Measurements from ENCODE around the gene PCDH9. TPM values are rescaled to one million over a fixed set of nuclear protein-coding genes. Genes with fewer than 3 reads are reported as not detected.

The PCDH9 gene
- total RNA-seq, 1 donor from 2014 or later = 5.1 TPM

GRCh38 chr13:66745307-66745706 lies 484.8 kb downstream of the PCDH9 start:
- no peak for ATAC-seq

DNA sequence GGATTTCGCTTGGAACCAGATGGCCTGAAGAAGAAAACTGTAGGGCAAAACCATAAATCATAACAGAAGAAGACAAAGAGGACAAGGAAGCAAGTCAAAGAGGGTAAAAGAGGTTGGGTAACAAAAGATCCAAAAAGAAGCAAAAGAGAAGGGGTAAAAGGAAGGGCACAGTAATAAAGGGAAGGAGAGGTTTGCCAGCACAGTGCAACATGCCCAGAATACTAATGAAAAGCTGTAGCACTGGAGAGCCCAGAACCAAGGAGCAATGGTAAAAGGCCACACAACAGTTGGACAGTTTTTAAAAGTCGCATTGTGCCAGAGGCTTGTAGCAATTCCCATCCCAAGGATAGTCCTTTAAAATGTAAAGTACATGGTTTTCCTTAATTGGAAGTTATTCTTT lies 506.6 kb downstream of the PCDH9 start:
- Histone ChIP-seq H3K27ac (no peak overlapping the region), H3K4me1 (no peaks in the 10 kb centered on the region), H3K4me3 (no peak overlapping the region), H3K36me3 (no peaks in the 10 kb centered on the region), H3K27me3 (no peaks in the 10 kb centered on the region), H3K9me3 (no peaks in the 10 kb centered on the region)
- DNase-seq (no peak), ATAC-seq (no peak)
- intact Hi-C loops (cut with DNase I) = no loop called here
- TF ChIP-seq, protein P1, sequence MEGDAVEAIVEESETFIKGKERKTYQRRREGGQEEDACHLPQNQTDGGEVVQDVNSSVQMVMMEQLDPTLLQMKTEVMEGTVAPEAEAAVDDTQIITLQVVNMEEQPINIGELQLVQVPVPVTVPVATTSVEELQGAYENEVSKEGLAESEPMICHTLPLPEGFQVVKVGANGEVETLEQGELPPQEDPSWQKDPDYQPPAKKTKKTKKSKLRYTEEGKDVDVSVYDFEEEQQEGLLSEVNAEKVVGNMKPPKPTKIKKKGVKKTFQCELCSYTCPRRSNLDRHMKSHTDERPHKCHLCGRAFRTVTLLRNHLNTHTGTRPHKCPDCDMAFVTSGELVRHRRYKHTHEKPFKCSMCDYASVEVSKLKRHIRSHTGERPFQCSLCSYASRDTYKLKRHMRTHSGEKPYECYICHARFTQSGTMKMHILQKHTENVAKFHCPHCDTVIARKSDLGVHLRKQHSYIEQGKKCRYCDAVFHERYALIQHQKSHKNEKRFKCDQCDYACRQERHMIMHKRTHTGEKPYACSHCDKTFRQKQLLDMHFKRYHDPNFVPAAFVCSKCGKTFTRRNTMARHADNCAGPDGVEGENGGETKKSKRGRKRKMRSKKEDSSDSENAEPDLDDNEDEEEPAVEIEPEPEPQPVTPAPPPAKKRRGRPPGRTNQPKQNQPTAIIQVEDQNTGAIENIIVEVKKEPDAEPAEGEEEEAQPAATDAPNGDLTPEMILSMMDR (IDR thresholded peaks at IDR 0.05) = no peak

More at GRCh38 chr13:66745307-66745706, 484.8 kb downstream of the PCDH9 start:
- TF ChIP-seq, protein P1 (IDR thresholded peaks at IDR 0.05) = no peak
- H3K4me1 ChIP-seq = no peaks in the 10 kb centered on the region
- DNase-seq = no peak
- H3K27me3 ChIP-seq = no peaks in the 10 kb centered on the region
- no peak overlapping the region for H3K27ac ChIP-seq
- H3K4me3 ChIP-seq = no peak overlapping the region
- H3K9me3 ChIP-seq = no peaks in the 10 kb centered on the region
- intact Hi-C loops (cut with DNase I) = no loop called here
- no peaks in the 10 kb centered on the region for H3K36me3 ChIP-seq

GRCh38 chr13:66716538-66716937 lies 513.6 kb downstream of the PCDH9 start:
- TF ChIP-seq, protein P1 (IDR thresholded peaks at IDR 0.05) = no peak
- DNase-seq = no peak

GRCh38 chr13:66714795-66715194 lies 515.3 kb downstream of the PCDH9 start:
- Histone ChIP-seq H3K27me3 (no peaks in the 10 kb centered on the region), H3K9me3 (no peaks in the 10 kb centered on the region), H3K36me3 (no peaks in the 10 kb centered on the region), H3K4me3 (no peak overlapping the region), H3K27ac (no peak overlapping the region), H3K4me1 (no peaks in the 10 kb centered on the region)
- no peak for DNase-seq
- intact Hi-C loops (cut with DNase I) = no loop called here
- no peak for ATAC-seq
- TF ChIP-seq, protein P1 (IDR thresholded peaks at IDR 0.05) = no peak

More at GRCh38 chr13:66716538-66716937, 513.6 kb downstream of the PCDH9 start:
- no peak overlapping the region for H3K27ac ChIP-seq
- no peaks in the 10 kb centered on the region for H3K36me3 ChIP-seq
- H3K9me3 ChIP-seq = no peaks in the 10 kb centered on the region
- ATAC-seq = no peak
- no peaks in the 10 kb centered on the region for H3K4me1 ChIP-seq
- intact Hi-C loops (cut with DNase I) = no loop called here
- no peaks in the 10 kb centered on the region for H3K27me3 ChIP-seq
- H3K4me3 ChIP-seq = no peak overlapping the region

DNA sequence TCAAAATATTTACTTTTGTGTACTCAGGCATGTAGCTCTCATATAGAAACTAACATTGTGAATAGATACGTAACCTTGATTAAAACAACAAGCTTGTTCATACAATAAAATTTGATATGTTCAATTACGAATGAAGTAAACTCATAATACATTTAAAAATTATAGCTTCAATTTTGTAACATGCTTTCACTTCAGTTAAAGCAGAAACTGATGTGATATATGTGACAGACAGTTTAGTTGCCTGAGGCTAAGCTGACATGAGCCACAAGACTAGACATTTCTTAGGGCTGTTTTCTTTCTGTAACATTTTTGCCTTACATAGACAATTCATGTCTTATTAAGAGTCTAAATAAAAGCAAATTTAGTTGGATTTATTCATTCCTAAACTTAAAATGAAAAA lies 526.0 kb downstream of the PCDH9 start:
- no peak for ATAC-seq
- no peaks in the 10 kb centered on the region for H3K27me3 ChIP-seq
- DNase-seq = no peak
- no peaks in the 10 kb centered on the region for H3K36me3 ChIP-seq
- H3K4me1 ChIP-seq = no peaks in the 10 kb centered on the region
- TF ChIP-seq, protein P1 (IDR thresholded peaks at IDR 0.05) = no peak
- H3K27ac ChIP-seq = no peak overlapping the region
- H3K9me3 ChIP-seq = no peaks in the 10 kb centered on the region
- H3K4me3 ChIP-seq = no peak overlapping the region
- intact Hi-C loops (cut with DNase I) = no loop called here

DNA sequence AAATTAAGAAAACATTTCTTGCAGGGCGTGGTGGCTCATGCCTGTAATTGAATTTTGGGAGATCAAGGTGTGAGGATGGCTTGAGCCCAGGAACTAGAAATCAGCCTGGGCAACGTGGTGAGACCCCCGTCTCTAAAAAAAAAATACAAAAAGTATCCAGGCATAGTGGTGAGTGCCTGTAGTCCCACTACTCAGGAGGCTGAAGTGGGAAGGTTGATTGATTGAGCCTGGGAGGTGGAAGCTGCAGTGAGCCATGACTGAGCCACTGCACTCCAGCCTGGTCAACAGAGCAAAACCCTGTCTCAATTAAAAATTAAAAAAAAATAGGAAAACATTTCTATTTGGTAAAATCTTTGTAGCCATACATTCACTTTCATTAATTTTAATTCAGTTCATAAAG lies 526.5 kb downstream of the PCDH9 start:
- TF ChIP-seq, protein P1 (IDR thresholded peaks at IDR 0.05) = no peak
- no peak for DNase-seq
- no peak for ATAC-seq
- no peak overlapping the region for H3K4me3 ChIP-seq
- no peaks in the 10 kb centered on the region for H3K36me3 ChIP-seq
- intact Hi-C loops (cut with DNase I) = no loop called here
- no peaks in the 10 kb centered on the region for H3K9me3 ChIP-seq
- no peaks in the 10 kb centered on the region for H3K4me1 ChIP-seq
- no peaks in the 10 kb centered on the region for H3K27me3 ChIP-seq
- H3K27ac ChIP-seq = no peak overlapping the region
